ENCODE results near the gene CYP27C1. TPM values are rescaled to one million over a fixed set of nuclear protein-coding genes. Genes with fewer than 3 reads are reported as not detected.

Gene CYP27C1
- total and polyA plus RNA-seq, 2 of the 13 experiments (the other 11 are each of a cell fraction or from before 2014, with no cell fraction given) = not detected

DNA sequence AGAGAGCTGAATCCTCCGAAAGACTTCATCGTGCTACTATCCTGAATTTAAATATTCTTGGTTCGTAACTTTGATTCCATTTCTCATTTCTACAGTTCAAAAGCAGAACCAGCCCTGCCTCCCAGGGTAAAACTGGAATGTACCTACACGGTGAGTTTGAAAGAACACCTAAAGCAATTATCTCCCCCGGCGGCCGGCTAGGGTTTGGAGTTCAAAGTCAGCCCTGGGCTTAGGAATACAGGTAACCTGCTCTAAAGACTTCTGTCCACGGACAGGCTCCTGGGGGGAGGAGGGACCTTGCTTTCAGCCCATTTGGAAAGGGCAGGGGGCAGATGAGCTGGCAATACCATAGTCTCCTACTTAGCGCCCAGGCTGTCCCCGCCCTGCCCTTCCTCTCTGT is 32.3 kb downstream of the CYP27C1 start:
- no TSS peak for BruUV-seq (replicated peaks)
- Histone ChIP-seq H3K27ac (ENCODE audit: extremely low read length, insufficient read depth, low read length) (no peak overlapping the region), H3K79me2 (ENCODE audit: insufficient read depth, low read length) (no peaks in the 10 kb centered on the region), H4K20me1 (ENCODE audit: insufficient read depth, low read length) (no peaks in the 10 kb centered on the region), H3K4me1 (ENCODE audit: insufficient read depth, low read length) (peaks cover 17% of the 10 kb centered on the region), H2AFZ (ENCODE audit: low read length) (no peak overlapping the region), H3K36me3 (replicated peaks in 1 of 2; ENCODE audit: control insufficient read depth in 1 of 2, insufficient read depth in 2 of 2, low read length in 2 of 2) (no peaks in the 10 kb centered on the region), H3K27me3 (ENCODE audit: control insufficient read depth in 1 of 2, insufficient read depth in 2 of 2, low read length in 2 of 2) (peaks cover 0 to 47% of the 10 kb centered on the region in 2 experiments; a peak in 4 of 5 replicates), H3K9me3 (ENCODE audit: low read length) (no peaks in the 10 kb centered on the region), H3K9ac (ENCODE audit: insufficient read depth, low read depth, low read length) (no peak overlapping the region), H3K4me3 (replicated peaks in 1 of 3; ENCODE audit: insufficient read depth in 1 of 3, low read depth in 2 of 3, low read length in 3 of 3) (no peak overlapping the region), H3K4me2 (ENCODE audit: low read depth, low read length) (no peak overlapping the region; the same call in 1 of the 2 replicates)
- DNase-seq (ENCODE audit: low spot score) = no peak
- CTCF ChIA-PET (ENCODE audit: low intra/inter-chr PET ratio, low total read pairs) = no interaction called here
- in situ Hi-C loops (cut with HindIII; ENCODE audit: extremely low pct_ligation_motif_present, low pct_unique_long_range_greater_than_20kb) (no loop called here), intact Hi-C loops (cut with micrococcal nuclease; ENCODE audit: unreplicated experiment) (no loop called here)
- TF ChIP-seq PHF20 (CRISPR knock-in tag; IDR thresholded peaks at IDR 0.05) (no peak), ZNF891 (CRISPR knock-in tag; IDR thresholded peaks at IDR 0.05) (no peak), MIER3 (CRISPR knock-in tag; IDR thresholded peaks at IDR 0.05; ENCODE audit: borderline replicate concordance) (no peak), GTF2F1 (IDR thresholded peaks at IDR 0.05; ENCODE audit: low read length) (no peak), ZNF136 (CRISPR knock-in tag; IDR thresholded peaks at IDR 0.05; ENCODE audit: low read depth) (no peak), U2AF2 (IDR thresholded peaks at IDR 0.05; ENCODE audit: low read depth, low read length) (no peak), ZNF782 (CRISPR knock-in tag; IDR thresholded peaks at IDR 0.05; ENCODE audit: borderline replicate concordance) (no peak)
- TF ChIP-seq, protein P1, sequence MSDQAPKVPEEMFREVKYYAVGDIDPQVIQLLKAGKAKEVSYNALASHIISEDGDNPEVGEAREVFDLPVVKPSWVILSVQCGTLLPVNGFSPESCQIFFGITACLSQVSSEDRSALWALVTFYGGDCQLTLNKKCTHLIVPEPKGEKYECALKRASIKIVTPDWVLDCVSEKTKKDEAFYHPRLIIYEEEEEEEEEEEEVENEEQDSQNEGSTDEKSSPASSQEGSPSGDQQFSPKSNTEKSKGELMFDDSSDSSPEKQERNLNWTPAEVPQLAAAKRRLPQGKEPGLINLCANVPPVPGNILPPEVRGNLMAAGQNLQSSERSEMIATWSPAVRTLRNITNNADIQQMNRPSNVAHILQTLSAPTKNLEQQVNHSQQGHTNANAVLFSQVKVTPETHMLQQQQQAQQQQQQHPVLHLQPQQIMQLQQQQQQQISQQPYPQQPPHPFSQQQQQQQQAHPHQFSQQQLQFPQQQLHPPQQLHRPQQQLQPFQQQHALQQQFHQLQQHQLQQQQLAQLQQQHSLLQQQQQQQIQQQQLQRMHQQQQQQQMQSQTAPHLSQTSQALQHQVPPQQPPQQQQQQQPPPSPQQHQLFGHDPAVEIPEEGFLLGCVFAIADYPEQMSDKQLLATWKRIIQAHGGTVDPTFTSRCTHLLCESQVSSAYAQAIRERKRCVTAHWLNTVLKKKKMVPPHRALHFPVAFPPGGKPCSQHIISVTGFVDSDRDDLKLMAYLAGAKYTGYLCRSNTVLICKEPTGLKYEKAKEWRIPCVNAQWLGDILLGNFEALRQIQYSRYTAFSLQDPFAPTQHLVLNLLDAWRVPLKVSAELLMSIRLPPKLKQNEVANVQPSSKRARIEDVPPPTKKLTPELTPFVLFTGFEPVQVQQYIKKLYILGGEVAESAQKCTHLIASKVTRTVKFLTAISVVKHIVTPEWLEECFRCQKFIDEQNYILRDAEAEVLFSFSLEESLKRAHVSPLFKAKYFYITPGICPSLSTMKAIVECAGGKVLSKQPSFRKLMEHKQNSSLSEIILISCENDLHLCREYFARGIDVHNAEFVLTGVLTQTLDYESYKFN (CRISPR knock-in tag; conservative IDR thresholded peaks at IDR 0.05) = no peak
- TF ChIP-seq, protein P2, sequence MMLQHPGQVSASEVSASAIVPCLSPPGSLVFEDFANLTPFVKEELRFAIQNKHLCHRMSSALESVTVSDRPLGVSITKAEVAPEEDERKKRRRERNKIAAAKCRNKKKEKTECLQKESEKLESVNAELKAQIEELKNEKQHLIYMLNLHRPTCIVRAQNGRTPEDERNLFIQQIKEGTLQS (CRISPR knock-in tag; IDR thresholded peaks at IDR 0.05) = no peak
- TF ChIP-seq, protein P3, sequence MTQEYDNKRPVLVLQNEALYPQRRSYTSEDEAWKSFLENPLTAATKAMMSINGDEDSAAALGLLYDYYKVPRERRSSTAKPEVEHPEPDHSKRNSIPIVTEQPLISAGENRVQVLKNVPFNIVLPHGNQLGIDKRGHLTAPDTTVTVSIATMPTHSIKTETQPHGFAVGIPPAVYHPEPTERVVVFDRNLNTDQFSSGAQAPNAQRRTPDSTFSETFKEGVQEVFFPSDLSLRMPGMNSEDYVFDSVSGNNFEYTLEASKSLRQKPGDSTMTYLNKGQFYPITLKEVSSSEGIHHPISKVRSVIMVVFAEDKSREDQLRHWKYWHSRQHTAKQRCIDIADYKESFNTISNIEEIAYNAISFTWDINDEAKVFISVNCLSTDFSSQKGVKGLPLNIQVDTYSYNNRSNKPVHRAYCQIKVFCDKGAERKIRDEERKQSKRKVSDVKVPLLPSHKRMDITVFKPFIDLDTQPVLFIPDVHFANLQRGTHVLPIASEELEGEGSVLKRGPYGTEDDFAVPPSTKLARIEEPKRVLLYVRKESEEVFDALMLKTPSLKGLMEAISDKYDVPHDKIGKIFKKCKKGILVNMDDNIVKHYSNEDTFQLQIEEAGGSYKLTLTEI (CRISPR knock-in tag; conservative IDR thresholded peaks at IDR 0.05) = no peak
- TF ChIP-seq, protein P4, sequence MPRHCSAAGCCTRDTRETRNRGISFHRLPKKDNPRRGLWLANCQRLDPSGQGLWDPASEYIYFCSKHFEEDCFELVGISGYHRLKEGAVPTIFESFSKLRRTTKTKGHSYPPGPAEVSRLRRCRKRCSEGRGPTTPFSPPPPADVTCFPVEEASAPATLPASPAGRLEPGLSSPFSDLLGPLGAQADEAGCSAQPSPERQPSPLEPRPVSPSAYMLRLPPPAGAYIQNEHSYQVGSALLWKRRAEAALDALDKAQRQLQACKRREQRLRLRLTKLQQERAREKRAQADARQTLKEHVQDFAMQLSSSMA (CRISPR knock-in tag; IDR thresholded peaks at IDR 0.05) = no peak
- WGBS (ENCODE audit: low lambda C conversion rate) = 19% methylated on average over 10 of the region's 10 CpGs
- peak; percentile 53 for ATAC-seq
- FAIRE-seq = no peak
- POLR2A ChIA-PET = no interaction called here

All from HepG2 (cell line).